HG02759 (cell line): ENCODE data around the gene ZNF428.
A peak's percentile ranks its signal among the peaks of the same experiment; 100 is the strongest.
"Not testable (repeated sequence)": the region's sequence is repeated elsewhere in the genome, so short reads cannot be mapped to it uniquely, and the experiment has no call there.

ENCODE experiments used
- ATAC-seq: cut with Tn5 transposase; IDR thresholded peaks from one replicate; pipeline ENCODE4 v1.9.1; 2021; ENCODE audit warnings: mild to moderate bottlenecking, moderate library complexity; ENCODE audit not compliant: unreplicated experiment

The ZNF428 gene

DNA sequence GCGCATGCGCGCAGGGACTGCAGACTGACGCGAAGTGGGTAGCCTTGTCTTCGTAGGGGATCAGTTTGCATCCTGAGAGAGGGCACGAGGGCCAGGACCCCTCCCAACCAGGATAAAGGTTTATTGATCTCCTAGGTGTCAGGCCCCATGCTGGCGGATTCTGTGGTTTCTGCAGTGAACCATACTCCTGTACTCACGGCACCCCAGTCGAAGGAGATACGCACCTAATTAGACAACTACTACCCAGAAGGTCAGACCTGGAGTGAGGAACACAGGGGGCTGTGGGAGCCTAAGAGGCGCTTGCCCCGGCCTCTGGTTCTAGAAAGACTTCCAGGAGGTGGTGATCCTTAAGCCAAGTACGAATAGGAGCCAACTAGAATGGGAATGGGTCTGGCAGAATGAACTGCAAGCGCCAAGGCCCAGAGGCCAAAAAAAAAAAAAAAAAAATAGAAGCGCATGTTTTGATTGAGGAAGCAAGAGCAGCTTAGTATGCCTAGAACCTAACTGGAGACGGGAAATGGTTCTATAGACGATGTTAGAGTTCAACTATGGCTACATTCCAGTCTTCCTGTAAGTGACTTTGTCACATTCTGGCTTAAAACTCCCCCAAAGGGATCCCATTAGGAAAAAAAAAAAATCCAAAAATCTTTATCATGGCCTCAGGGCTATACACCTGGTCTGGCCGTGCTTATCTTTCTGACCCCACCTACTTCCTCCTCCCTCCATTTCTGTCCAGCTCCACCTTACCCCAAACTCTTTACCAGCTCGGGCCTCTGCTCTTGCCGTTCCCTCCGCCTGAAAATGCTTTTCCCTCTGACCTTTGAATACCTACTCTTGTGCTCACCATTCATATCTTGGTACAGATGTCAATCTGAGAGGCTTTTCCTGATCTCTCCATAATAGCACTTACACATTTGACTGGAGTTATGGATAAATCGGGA is 902 bp upstream of the ZNF428 start:
- no peak for ATAC-seq

DNA sequence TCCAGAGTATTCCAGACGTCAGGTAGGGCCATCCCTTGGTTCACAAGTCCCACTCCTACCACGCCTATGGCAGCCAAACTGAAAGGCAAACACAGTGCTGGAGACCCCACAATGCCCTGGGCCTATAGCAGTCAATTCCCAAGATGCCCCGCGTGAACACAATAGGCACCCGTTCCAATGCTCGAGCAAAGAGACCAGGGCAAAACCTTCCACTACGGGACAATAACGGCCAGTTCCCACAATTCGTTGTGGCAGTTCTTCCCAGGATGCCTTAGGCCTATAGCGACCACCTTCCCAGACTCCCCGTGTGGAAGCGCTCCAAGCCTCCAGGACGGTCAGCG is 538 bp downstream of the ZNF428 start:
- ATAC-seq: peak; percentile 22

- ATAC-seq: no peak
Observed at GRCh38 chr19:43616954-43617353, 2.5 kb downstream of the ZNF428 start.

- no peak for ATAC-seq
Observed at GRCh38 chr19:43616306-43616705, 3.1 kb downstream of the ZNF428 start.

- no peak for ATAC-seq
Observed at GRCh38 chr19:43612374-43612773, 7.1 kb downstream of the ZNF428 start.

- ATAC-seq: no peak
Observed at GRCh38 chr19:43611788-43612187, 7.6 kb downstream of the ZNF428 start, which contains the start of gene SRRM5. Gene SRRM5 (plus strand): TSS chr19:43612088. CDS start chr19:43612122, 34 bp downstream.

- ATAC-seq: no peak
Observed at GRCh38 chr19:43610493-43610892, 8.9 kb downstream of the ZNF428 start.

DNA sequence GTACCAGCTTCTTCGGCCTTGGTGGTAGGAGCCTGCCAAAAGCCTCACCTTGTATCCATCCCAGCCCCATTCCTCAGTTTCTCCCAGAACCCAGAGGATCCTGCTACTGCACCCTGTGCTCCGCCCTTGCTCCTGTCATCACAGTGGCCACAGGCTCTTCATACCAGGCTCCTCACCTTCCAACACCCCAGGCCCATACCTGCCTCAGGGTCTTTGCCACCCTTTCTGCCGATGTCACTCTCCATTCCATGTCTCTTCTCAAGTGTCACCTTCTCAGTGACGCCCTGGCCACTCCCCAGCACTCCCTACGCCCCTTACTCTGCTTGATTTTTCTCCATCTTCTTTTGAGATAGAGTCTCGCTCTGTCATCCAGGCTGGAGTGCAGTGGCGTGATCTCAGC is 9.6 kb downstream of the ZNF428 start:
- no peak for ATAC-seq

- ATAC-seq: no peak
Observed at GRCh38 chr19:43607238-43608205, 11.9 kb downstream of the ZNF428 start.

GRCh38 chr19:43606569-43607229 is 12.7 kb downstream of the ZNF428 start:
- no peak for ATAC-seq

DNA sequence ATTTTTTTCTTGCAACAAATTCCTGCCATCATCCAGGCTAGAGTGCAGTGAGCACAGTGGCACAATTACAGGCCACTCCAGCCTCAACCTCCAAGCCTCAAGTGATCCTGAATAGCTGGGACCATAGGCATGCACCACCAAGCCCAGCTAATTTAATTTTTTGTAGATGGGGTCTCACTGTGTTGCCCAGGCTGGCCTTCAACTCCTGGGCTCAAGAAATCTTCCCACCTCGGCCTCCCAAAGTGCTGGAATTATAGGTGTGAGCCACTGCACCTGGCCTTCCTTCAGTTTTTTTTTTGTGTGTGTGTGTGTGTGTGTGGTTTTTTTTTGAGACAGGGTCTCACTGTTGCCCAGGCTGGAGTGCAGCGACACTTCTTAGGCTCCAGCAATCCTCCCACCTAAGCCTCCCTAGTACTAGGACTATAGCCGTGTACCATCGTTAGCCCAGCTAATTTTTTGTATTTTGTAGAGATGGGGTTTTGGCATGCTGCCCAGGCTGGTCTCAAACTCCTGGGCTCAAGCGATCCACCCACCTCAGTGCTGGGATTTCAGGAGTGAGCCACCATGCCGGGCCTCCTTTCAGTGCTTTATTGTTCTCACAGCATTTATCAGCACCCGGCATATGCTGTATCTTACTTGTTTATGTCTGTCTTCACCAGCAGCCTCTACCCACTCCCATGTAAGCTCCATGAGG is 13.4 kb downstream of the ZNF428 start:
- ATAC-seq: no peak

DNA sequence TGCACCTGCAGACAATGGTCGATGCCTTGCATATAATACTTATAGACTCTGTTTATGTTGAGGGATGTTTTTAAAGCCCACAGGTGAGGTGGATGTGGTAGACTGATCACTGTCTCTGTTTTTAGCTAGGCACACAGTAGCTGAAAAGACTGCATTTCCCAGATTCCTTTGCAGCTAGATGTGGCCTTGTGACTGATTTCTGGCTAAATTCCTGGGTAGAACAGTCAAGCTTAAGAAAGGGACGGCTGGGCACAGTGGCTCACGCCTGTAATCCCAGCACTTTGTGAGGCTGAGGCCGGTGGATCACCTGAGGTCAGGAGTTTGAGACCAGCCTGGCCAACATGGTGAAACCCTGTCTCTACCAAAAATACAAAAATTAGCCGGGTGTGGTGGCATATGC is 19.1 kb downstream of the ZNF428 start:
- ATAC-seq: not testable (repeated sequence)

DNA sequence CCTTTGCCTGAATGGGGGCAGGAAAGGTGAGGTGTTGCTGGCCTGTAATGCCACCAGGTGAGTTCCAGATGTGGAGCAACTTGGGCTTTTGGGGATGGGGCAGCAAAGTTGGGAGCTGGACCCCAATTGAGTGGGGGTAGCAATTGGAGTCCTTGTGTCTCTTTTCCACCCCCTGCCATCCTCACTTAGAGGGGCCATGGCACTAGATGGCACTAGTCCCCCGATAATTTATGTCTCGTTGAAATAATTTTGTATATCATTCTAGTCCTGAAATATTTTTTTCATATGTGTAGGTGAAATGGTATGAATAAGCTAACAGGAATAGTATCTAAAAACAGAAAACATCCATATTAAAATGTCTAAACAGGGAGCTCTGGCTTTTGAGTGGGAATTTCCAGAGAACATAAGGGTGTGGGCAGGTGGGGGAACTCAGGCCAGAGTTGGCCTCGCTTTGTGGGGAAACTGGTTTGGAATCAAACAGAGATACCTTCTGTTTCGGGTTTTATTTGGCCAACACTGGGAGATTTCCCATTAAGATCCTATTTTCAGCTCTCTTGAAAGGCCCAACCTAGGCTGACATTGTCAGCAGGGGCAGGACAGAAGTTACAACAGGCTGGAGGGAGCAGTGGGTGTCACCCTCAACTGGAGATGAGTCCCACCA is 19.7 kb downstream of the ZNF428 start:
- no peak for ATAC-seq

DNA sequence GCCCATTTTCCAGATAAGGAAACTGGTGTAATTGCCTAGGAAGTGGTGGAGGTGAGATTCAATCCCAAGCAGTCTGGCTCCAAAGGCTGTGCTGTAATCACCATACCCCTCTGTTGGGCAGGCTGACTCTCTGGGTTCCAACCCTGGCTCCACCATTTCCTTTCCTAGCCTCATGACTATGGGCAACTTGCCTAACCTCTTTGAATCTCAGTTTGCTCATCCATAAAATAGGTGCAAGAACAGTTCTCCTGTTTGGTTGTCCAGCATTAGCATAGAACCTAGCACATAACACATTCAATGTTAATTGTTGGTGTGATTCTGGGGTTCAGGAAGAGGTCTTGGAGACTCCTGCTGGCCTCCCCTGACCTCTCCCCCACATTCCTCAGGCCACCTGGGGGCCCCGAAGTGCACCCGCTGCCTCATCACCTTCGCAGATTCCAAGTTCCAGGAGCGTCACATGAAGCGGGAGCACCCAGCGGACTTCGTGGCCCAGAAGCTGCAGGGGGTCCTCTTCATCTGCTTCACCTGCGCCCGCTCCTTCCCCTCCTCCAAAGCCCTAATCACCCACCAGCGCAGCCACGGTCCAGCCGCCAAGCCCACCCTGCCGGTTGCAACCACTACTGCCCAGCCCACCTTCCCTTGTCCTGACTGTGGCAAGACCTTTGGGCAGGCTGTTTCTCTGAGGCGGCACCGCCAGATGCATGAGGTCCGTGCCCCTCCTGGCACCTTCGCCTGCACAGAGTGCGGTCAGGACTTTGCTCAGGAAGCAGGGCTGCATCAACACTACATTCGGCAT is 20.8 kb downstream of the ZNF428 start:
- no peak for ATAC-seq

DNA sequence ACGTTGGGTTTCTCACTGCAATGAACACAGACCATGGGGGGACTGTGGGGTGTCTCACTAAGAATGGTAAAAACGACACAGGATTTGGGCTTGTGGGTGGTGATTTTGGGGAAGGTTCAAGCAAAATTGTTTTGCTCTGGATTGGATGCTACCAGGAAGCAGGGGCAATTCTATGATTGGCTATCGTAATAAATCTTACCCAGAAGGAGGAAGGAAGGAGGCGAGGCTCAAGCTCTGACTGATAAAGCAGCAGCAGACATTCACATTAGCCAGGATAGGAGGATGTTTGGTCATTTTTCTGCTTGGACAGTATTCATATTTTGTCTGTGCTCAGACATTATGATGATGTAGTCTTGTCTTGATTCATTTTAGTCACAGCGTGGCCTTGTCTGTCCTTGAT is 21.6 kb downstream of the ZNF428 start:
- no peak for ATAC-seq

DNA sequence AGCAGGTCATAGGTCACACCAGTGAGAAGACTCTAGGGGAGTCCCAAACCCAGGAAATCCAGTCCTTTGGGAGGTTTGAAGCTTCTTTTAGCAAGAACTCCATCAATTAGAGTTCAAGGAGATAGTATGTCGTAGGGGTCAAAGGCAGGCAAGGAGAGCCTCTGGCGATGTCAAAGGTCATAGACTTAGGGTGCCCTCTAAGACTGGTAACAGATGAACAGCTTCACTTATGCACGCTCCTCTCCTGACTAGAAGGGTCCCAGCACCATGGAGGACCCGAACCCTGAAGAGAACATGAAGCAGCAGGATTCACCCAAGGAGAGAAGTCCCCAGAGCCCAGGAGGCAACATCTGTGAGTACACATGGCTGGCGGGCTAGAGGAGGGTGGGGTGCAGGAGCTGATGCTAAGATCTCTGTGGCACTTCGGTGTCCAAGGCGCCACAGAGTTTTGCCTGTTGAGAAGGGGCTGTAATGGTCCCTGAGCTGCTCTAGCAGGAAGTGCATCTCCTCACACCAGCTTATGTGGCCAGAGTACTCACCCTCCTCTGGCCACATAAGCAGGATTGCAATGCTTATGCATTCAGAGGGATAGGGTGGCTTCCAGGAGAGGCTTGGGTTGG is 22.5 kb downstream of the ZNF428 start:
- ATAC-seq: no peak

DNA sequence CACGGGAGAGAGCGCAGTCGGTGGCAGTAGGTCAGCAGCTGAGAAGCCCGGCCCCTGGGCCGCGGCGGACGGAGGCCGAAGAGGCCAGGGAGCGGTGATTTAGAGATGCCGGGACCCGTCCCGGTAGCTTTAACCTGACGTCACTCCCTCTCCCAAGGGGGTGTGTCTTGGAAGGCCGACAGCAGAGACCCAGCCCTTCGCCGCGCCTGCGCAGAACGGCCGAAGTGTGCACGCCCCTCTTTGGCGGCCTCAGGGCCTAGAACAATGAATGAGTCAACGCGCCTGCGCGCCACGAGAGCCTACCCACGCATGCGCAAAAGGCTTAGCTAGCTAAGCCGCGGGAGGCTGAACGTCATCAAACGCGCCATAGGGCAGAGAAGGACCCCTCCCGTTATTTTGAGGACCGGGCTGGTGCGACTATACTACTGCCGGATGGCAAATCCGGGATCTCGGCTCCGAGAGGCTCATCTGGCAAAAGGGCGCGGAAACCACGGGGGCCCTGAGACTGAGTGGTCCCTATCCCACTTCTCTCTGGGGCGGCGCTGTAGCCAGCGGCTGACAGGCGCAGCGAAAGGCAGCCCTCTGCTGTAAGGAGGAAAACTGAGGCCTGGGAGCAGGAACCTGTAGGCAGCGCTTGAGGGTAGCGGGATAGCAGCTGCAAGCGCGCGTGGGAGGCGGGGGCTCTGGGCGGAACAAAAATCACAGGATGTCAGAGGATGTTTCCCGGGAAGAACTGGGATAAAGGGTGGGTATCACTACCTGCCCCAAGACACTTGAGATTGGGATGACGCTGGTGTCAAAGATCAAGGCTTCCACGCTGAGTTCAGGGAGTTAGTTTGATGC is 23.2 kb downstream of the ZNF428 start, which contains the start of the genes IRGQ and ZNF576:
IRGQ (minus strand) TSS at position 136 of the 843 bp plus-strand sequence. CDS start 796 bp downstream, outside the sequence.
ZNF576 (plus strand) TSS at position 597 of the 843 bp plus-strand sequence. CDS start 514 bp downstream, outside the sequence.
- peak; percentile 89 for ATAC-seq
